HG03558 (cell line): ENCODE results near the gene DNAJC2.
"Not testable (repeated sequence)": the region's sequence is repeated elsewhere in the genome, so short reads cannot be mapped to it uniquely, and the experiment has no call there.

Experiments used
- ATAC-seq: cut with Tn5 transposase; IDR thresholded peaks from one replicate; pipeline ENCODE4 v1.9.1; 2021; ENCODE audit warnings: moderate number of reproducible peaks; ENCODE audit not compliant: unreplicated experiment; ENCODE audit errors: extremely low read depth

DNAJC2 gene

GRCh38 chr7:103279636-103279962, 65.0 kb downstream of the DNAJC2 start:
- peak; percentile 24 for ATAC-seq

- ATAC-seq, result not testable (repeated sequence)
These were observed 66.4 kb downstream of the DNAJC2 start for GRCh38 chr7:103278195-103278594.

- ATAC-seq, result not testable (repeated sequence)
These were observed 69.7 kb downstream of the DNAJC2 start for GRCh38 chr7:103274867-103275266.

GRCh38 chr7:103273374-103273773, 71.2 kb downstream of the DNAJC2 start:
- ATAC-seq, result not testable (repeated sequence)

GRCh38 chr7:103266229-103266628, 78.3 kb downstream of the DNAJC2 start:
- ATAC-seq, result not testable (repeated sequence)

GRCh38 chr7:103264054-103264453, 80.5 kb downstream of the DNAJC2 start:
- not testable (repeated sequence) for ATAC-seq
